Common myeloid progenitor, CD34-positive (primary cell): Measurements from ENCODE around the gene GLRA1.

Source experiments
- CTCF ChIA-PET: fragments of 350-600 bp; sonication (Branson Sonifier 250); formaldehyde crosslinking; loops from one replicate; lab custom pipeline; 2021; ENCODE audit warnings: antibody characterized with exemption; lab: Charles Lee
- POLR2A ChIA-PET: fragments of 350-600 bp; sonication (Branson Sonifier 250); formaldehyde crosslinking; loops from one replicate; lab custom pipeline; 2021; ENCODE audit warnings: antibody characterized with exemption; lab: Charles Lee
- DNase-seq, 3 donors: peaks; one replicate each; pipeline versions ENCODE4 v3.0.0 to v3.0.0-alpha.2; 2013
- H3K27ac ChIP-seq, 2 experiments: 1 replicate in 1 of 2; 2 replicates in 1 of 2; pipeline ENCODE4 v1.7.0; 2013; ENCODE audit warnings: inconsistent platforms in 2 of 2, low read length in 2 of 2, mild to moderate bottlenecking in 2 of 2, low read depth in 1 of 2, moderate library complexity in 1 of 2; ENCODE audit not compliant: severe bottlenecking in 2 of 2, insufficient read depth in 1 of 2, poor library complexity in 1 of 2
- H3K27me3 ChIP-seq, 5 experiments: replicated peaks in 2 of 5; 1 replicate in 3 of 5; 2 replicates in 2 of 5; pipeline versions ENCODE4 v1.6.1 to v1.7.0; 2013; ENCODE audit warnings: low read length in 4 of 5, mild to moderate bottlenecking in 2 of 5, moderate library complexity in 2 of 5, inconsistent platforms in 1 of 5; ENCODE audit not compliant: insufficient read depth in 5 of 5, control insufficient read depth in 4 of 5
- H3K36me3 ChIP-seq, 4 experiments: 1 replicate in 2 of 4; 2 replicates in 2 of 4; pipeline versions ENCODE4 v1.6.1 to v1.7.0; 2013; ENCODE audit warnings: low read length in 3 of 4, control low read depth in 1 of 4, mild to moderate bottlenecking in 1 of 4; ENCODE audit not compliant: control insufficient read depth in 4 of 4, insufficient read depth in 4 of 4
- H3K4me1 ChIP-seq, 4 experiments: 1 replicate in 3 of 4; 2 replicates in 1 of 4; pipeline versions ENCODE4 v1.6.1 to v1.7.1; 2013; ENCODE audit warnings: low read length in 3 of 4, mild to moderate bottlenecking in 3 of 4, control low read depth in 1 of 4, inconsistent platforms in 1 of 4, moderate library complexity in 1 of 4; ENCODE audit not compliant: control insufficient read depth in 4 of 4, insufficient read depth in 4 of 4; ENCODE audit errors: control extremely low read depth in 1 of 4
- H3K4me3 ChIP-seq, 7 experiments: 1 replicate in 4 of 7; 2 replicates in 3 of 7; pipeline versions ENCODE4 v1.5.1 to v1.7.0; 2013; ENCODE audit warnings: mild to moderate bottlenecking in 7 of 7, low read length in 6 of 7, moderate library complexity in 6 of 7, inconsistent platforms in 2 of 7, low read depth in 2 of 7, control low read depth in 1 of 7; ENCODE audit not compliant: insufficient read depth in 4 of 7, control insufficient read depth in 1 of 7; ENCODE audit errors: extremely low read depth in 1 of 7
- H3K9me3 ChIP-seq, 5 experiments: 1 replicate in 4 of 5; 2 replicates in 1 of 5; pipeline versions ENCODE4 v1.6.1 to v1.7.1; 2013; ENCODE audit warnings: low read length in 4 of 5, mild to moderate bottlenecking in 2 of 5, inconsistent platforms in 1 of 5, low read depth in 1 of 5, moderate library complexity in 1 of 5; ENCODE audit not compliant: control insufficient read depth in 4 of 5, insufficient read depth in 2 of 5; ENCODE audit errors: control extremely low read depth in 1 of 5
- WGBS: methylation state at CpG from one replicate; pipeline ENCODE4 v1.1.5; 2013; ENCODE audit not compliant: insufficient coverage; 5-methylcytosine and 5-hydroxymethylcytosine counted together

Gene GLRA1

GRCh38 chr5:151829370-151829769 lies 95.3 kb downstream of the GLRA1 start:
- no peak for DNase-seq
- H3K4me1 ChIP-seq: no peaks in the 10 kb centered on the region
- H3K9me3 ChIP-seq: peaks cover 0 to 15% (median 4%) of the 10 kb centered on the region in 5 experiments
- POLR2A ChIA-PET: no interaction called here
- no peaks in the 10 kb centered on the region for H3K27me3 ChIP-seq
- H3K36me3 ChIP-seq: peaks cover 0 to 2% (median 0%) of the 10 kb centered on the region in 4 experiments
- H3K27ac ChIP-seq: no peak overlapping the region
- WGBS: no CpG with 5 or more reads among the region's 1 CpG
- no peak overlapping the region for H3K4me3 ChIP-seq
- CTCF ChIA-PET: interaction anchor here (6.5 kb wide), 1 partner anchor 314 kb away, joined by 37 read pairs; no protein-coding TSS in a partner anchor

- ChIA-PET POLR2A (no interaction called here), CTCF (interaction anchor here (1.0 to 6.5 kb wide), 5 partner anchors 9 to 318 kb away, joined by 3 to 37 read pairs (median 4); no protein-coding TSS in a partner anchor)
- 36% methylated on average over 1 of the region's 1 CpG for WGBS
- H3K27me3 ChIP-seq: no peaks in the 10 kb centered on the region
- peak; percentile 17 to 43 (median 24) for DNase-seq
- no peak overlapping the region for H3K27ac ChIP-seq
- no peak overlapping the region for H3K4me3 ChIP-seq
- H3K36me3 ChIP-seq: peaks cover 0 to 2% (median 0%) of the 10 kb centered on the region in 4 experiments
- no peaks in the 10 kb centered on the region for H3K9me3 ChIP-seq
- peaks cover 0 to 6% (median 1%) of the 10 kb centered on the region in 4 experiments for H3K4me1 ChIP-seq
Measured at GRCh38 chr5:151825445-151825844, 99.2 kb downstream of the GLRA1 start.

- H3K4me1 ChIP-seq: peaks cover 0 to 6% (median 1%) of the 10 kb centered on the region in 4 experiments
- DNase-seq: no peak
- H3K36me3 ChIP-seq: no peaks in the 10 kb centered on the region
- no peak overlapping the region for H3K4me3 ChIP-seq
- no peak overlapping the region for H3K27ac ChIP-seq
- CTCF ChIA-PET: no interaction called here
- POLR2A ChIA-PET: no interaction called here
- H3K9me3 ChIP-seq: no peaks in the 10 kb centered on the region
- no peaks in the 10 kb centered on the region for H3K27me3 ChIP-seq
- 100% methylated on average over 1 of the region's 4 CpGs for WGBS
Measured at GRCh38 chr5:151822141-151822540, 102.5 kb downstream of the GLRA1 start.

GRCh38 chr5:151820903-151821302 lies 103.7 kb downstream of the GLRA1 start:
- no CpG with 5 or more reads among the region's 1 CpG for WGBS
- H3K4me3 ChIP-seq: no peak overlapping the region
- ChIA-PET POLR2A (no interaction called here), CTCF (interaction anchor here (1.5 kb wide), 1 partner anchor 9 kb away, joined by 3 read pairs; no protein-coding TSS in a partner anchor)
- peaks cover 0 to 6% (median 1%) of the 10 kb centered on the region in 4 experiments for H3K4me1 ChIP-seq
- H3K27ac ChIP-seq: no peak overlapping the region
- no peaks in the 10 kb centered on the region for H3K27me3 ChIP-seq
- H3K36me3 ChIP-seq: peaks cover 0 to 8% (median 3%) of the 10 kb centered on the region in 4 experiments
- no peaks in the 10 kb centered on the region for H3K9me3 ChIP-seq
- DNase-seq: no peak

- POLR2A ChIA-PET: no interaction called here
- Histone ChIP-seq H3K36me3 (peaks cover 0 to 11% (median 4%) of the 10 kb centered on the region in 4 experiments), H3K4me1 (peaks cover 0 to 6% (median 1%) of the 10 kb centered on the region in 4 experiments), H3K4me3 (no peak overlapping the region), H3K27me3 (no peaks in the 10 kb centered on the region), H3K27ac (no peak overlapping the region), H3K9me3 (no peaks in the 10 kb centered on the region)
- no peak for DNase-seq
- WGBS: no CpG with 5 or more reads among the region's 3 CpGs
- CTCF ChIA-PET: interaction anchor here (1.5 kb wide), 1 partner anchor 9 kb away, joined by 3 read pairs; no protein-coding TSS in a partner anchor
Measured at GRCh38 chr5:151820271-151820670, 104.4 kb downstream of the GLRA1 start.

- ChIA-PET POLR2A (no interaction called here), CTCF (interaction anchor here (1.5 kb wide), 1 partner anchor 8 kb away, joined by 3 read pairs; no protein-coding TSS in a partner anchor)
- Histone ChIP-seq H3K9me3 (no peaks in the 10 kb centered on the region), H3K27ac (no peak overlapping the region), H3K36me3 (peaks cover 2 to 15% (median 5%) of the 10 kb centered on the region in 4 experiments), H3K27me3 (no peaks in the 10 kb centered on the region), H3K4me3 (no peak overlapping the region), H3K4me1 (peaks cover 0 to 6% (median 1%) of the 10 kb centered on the region in 4 experiments)
- no peak for DNase-seq
Measured at GRCh38 chr5:151819830-151820229, 104.8 kb downstream of the GLRA1 start.

GRCh38 chr5:151815051-151815450 lies 109.6 kb downstream of the GLRA1 start:
- CTCF ChIA-PET: interaction anchor here (1.4 to 2.2 kb wide), 2 partner anchors 9 to 10 kb away, joined by 4 to 12 read pairs; no protein-coding TSS in a partner anchor
- WGBS: 100% methylated on average over 1 of the region's 1 CpG
- H3K36me3 ChIP-seq: peaks cover 14 to 54% (median 34%) of the 10 kb centered on the region in 4 experiments

More at GRCh38 chr5:151815051-151815450, 109.6 kb downstream of the GLRA1 start:
- Histone ChIP-seq H3K9me3 (no peaks in the 10 kb centered on the region), H3K27ac (no peak overlapping the region), H3K4me1 (no peaks in the 10 kb centered on the region), H3K27me3 (no peaks in the 10 kb centered on the region), H3K4me3 (no peak overlapping the region)
- POLR2A ChIA-PET: no interaction called here
- DNase-seq: no peak
